ENCODE results near the gene FLT4.

The FLT4 gene

DNA sequence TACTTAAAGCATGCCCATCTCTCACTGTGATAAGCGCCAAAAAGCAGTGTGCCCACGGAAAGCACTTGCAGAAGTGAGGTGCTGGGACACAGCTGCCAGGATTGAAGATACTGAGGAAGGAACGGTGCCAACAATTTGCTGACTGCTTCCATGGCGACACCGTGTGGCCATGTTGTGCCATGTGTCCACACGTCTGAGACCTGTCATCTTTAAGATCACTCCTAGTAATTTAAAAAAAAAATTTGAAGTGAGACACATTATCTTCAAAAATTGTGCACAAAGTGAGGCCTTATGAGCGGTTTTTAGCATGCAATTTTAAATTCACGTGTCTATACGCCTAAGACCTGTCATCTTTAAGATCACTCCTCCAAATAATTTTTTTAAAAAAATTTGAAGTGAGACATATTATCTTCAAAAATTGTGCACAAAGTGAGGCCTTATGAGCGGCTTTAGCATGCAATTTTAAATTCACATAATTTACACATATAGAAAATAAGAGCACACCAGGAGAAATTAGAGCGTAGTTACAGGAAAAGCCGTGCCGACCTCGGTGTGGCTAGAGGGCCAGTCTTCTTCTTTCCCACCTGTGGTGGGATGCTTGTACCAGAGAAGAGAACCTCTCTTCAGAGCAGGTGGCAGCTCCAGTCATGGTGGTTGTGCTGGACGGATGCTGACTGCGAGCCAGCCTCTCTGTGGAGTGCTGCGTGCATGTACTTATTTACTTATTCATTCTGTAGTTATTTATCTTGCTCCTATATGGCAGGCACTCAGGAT, 21.4 kb upstream of the FLT4 start:
- peak; percentile 35 for DNase-seq
- TF ChIP-seq, protein P1, sequence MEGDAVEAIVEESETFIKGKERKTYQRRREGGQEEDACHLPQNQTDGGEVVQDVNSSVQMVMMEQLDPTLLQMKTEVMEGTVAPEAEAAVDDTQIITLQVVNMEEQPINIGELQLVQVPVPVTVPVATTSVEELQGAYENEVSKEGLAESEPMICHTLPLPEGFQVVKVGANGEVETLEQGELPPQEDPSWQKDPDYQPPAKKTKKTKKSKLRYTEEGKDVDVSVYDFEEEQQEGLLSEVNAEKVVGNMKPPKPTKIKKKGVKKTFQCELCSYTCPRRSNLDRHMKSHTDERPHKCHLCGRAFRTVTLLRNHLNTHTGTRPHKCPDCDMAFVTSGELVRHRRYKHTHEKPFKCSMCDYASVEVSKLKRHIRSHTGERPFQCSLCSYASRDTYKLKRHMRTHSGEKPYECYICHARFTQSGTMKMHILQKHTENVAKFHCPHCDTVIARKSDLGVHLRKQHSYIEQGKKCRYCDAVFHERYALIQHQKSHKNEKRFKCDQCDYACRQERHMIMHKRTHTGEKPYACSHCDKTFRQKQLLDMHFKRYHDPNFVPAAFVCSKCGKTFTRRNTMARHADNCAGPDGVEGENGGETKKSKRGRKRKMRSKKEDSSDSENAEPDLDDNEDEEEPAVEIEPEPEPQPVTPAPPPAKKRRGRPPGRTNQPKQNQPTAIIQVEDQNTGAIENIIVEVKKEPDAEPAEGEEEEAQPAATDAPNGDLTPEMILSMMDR (IDR thresholded peaks at IDR 0.05; ENCODE audit: low read depth, low read length, missing control alignments) = peak; percentile 79
- H3K36me3 ChIP-seq (replicated peaks) = no peaks in the 10 kb centered on the region
- no peak overlapping the region for H3K27ac ChIP-seq
- in situ Hi-C loops (cut with HindIII; ENCODE audit: low pct_ligation_motif_present, low sequenced_read_pairs) = no loop called here
- H3K4me3 ChIP-seq (ENCODE audit: low read depth, low read length) = no peak overlapping the region
- H3K27me3 ChIP-seq (replicated peaks) = peaks cover 14% of the 10 kb centered on the region

DNA sequence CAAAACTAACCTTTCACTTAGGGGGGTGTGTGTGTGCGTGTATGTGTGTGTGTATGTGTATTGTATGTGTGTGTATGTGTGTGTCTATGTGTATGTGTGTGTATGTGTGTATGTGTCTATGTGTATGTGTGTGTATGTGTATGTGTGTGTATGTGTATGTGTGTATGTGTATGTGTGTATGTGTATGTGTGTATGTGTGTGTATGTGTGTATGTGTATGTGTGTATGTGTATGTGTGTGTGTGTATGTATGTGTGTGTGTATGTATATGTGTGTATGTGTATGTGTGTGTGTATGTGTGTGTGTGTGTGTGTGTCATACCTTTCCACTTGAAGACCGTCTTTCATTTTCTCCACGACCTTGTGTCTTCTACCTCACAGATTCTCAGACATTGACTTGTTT, 20.8 kb upstream of the FLT4 start:
- TF ChIP-seq, protein P1 (IDR thresholded peaks at IDR 0.05; ENCODE audit: low read depth, low read length, missing control alignments) = no peak
- DNase-seq = no peak
- no peak overlapping the region for H3K27ac ChIP-seq
- H3K27me3 ChIP-seq (replicated peaks) = peaks cover 14% of the 10 kb centered on the region
- no peak overlapping the region for H3K4me3 ChIP-seq (ENCODE audit: low read depth, low read length)
- in situ Hi-C loops (cut with HindIII; ENCODE audit: low pct_ligation_motif_present, low sequenced_read_pairs) = no loop called here
- no peaks in the 10 kb centered on the region for H3K36me3 ChIP-seq (replicated peaks)

DNA sequence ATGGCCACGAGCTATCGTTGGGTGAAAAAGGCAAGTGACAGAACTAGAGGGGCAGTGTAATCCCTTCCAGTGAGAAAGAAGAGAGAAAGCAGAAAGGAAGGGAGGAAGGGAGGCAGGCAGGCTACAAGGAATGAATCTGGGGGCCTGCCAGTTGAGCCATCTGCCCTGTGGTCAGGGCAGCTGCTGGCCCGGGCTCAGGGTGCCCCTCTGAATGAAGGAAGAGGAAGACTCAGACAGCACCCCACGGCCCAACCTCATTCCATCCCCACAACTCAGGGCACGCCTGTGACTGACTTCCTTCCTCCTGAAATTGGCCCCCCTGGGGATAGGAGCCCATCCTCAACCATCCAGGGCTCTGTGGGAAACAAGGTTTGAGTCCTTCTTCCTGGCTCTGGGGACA, 20.3 kb upstream of the FLT4 start:
- H3K36me3 ChIP-seq (replicated peaks) = no peaks in the 10 kb centered on the region
- no peak for DNase-seq
- H3K27me3 ChIP-seq (replicated peaks) = peaks cover 12% of the 10 kb centered on the region
- H3K4me3 ChIP-seq (ENCODE audit: low read depth, low read length) = no peak overlapping the region
- H3K27ac ChIP-seq = no peak overlapping the region
- in situ Hi-C loops (cut with HindIII; ENCODE audit: low pct_ligation_motif_present, low sequenced_read_pairs) = no loop called here
- TF ChIP-seq, protein P1 (IDR thresholded peaks at IDR 0.05; ENCODE audit: low read depth, low read length, missing control alignments) = no peak

DNA sequence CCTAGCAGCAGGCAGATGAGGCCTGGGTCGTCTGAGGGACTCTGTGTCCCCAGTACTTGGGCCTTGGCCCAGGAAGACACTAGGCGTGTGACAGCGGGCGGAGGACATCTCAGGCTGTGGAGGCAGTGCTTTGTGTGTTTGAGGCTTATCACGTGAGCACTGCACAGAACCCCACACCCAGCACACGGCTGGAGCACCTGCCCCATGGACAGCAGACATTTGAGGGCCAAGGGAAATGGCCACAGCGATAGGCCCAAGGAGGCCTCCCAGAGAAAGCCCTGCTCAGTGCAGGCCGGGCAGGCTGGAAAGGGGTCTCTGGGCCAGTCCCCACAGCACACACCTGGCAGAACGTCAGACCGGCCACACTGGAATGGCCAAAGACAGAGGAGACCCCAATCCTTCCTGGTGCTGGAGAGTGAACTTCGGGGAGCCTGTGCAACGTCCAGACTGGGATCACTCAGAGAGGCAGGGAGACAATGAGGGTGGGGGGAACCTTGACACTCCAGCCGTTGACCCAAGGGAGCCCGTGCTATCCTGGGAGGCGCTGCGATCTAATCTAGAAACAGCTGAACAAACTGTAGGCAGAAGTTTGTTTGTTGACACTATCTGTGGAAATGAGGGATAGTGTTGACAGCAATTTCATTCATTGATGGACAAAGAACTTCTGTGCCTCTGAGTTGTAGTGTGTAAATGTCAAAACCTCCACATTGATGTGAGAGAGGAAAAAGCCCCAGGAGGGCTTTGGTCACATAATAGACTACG, 19.6 kb upstream of the FLT4 start:
- DNase-seq = no peak
- TF ChIP-seq, protein P1 (IDR thresholded peaks at IDR 0.05; ENCODE audit: low read depth, low read length, missing control alignments) = no peak
- no peaks in the 10 kb centered on the region for H3K36me3 ChIP-seq (replicated peaks)
- no peak overlapping the region for H3K27ac ChIP-seq
- in situ Hi-C loops (cut with HindIII; ENCODE audit: low pct_ligation_motif_present, low sequenced_read_pairs) = no loop called here
- H3K4me3 ChIP-seq (ENCODE audit: low read depth, low read length) = no peak overlapping the region
- peaks cover 10% of the 10 kb centered on the region for H3K27me3 ChIP-seq (replicated peaks)

DNA sequence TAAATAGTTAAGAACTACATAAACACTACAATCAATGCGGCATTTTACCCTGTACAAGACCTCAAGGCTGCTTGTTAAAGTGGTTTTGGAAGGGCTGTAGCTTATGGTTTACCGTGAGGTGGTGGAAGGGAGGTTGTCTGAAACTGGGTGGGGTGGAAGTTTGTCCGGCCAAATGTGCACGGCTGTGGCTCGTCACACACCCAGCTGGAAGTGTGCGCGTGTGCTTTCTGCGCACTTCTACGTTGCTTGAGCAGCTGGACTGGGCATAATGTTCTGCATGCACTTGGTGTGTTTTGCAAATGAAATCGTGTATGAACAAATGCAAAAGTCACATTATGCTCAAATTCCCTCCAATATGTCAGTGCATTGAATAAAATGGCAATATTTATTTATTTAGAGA, 17.4 kb upstream of the FLT4 start:
- Histone ChIP-seq H3K4me3 (ENCODE audit: low read depth, low read length) (no peak overlapping the region), H3K27me3 (replicated peaks) (no peaks in the 10 kb centered on the region), H3K27ac (no peak overlapping the region), H3K36me3 (replicated peaks) (no peaks in the 10 kb centered on the region)
- in situ Hi-C loops (cut with HindIII; ENCODE audit: low pct_ligation_motif_present, low sequenced_read_pairs) = no loop called here
- DNase-seq = no peak
- TF ChIP-seq, protein P1 (IDR thresholded peaks at IDR 0.05; ENCODE audit: low read depth, low read length, missing control alignments) = no peak
